HG02970 (cell line): ENCODE measurements around the gene ATXN2.
"Not testable (repeated sequence)": the region's sequence is repeated elsewhere in the genome, so short reads cannot be mapped to it uniquely, and the experiment has no call there.

ENCODE experiments used
- ATAC-seq: cut with Tn5 transposase; IDR thresholded peaks from one replicate; pipeline ENCODE4 v1.9.1; 2021; ENCODE audit warnings: mild to moderate bottlenecking, moderate library complexity, moderate number of reproducible peaks; ENCODE audit not compliant: unreplicated experiment, low FRiP score

The ATXN2 gene

DNA sequence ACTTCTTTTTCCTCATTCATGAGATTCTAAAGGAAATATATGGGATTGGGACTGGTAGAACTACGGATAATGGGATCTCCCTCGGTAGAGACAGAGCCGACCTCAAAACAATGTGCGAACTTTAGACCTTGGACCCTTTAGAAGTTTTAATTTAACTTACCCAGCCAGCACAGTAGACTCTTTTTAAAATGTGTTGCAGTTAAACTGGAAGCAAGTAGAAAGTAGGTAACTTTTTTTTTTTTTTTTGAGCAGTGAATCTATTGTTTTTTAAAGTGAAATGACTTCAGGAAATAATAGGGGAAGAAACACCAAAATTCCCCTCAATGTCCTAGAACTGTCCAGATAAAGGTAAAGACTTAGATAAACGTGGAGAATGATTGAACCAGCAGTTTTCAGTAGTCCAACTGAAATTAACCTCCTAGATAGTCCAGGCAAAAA, 1.1 kb upstream of the ATXN2 start:
- no peak for ATAC-seq

DNA sequence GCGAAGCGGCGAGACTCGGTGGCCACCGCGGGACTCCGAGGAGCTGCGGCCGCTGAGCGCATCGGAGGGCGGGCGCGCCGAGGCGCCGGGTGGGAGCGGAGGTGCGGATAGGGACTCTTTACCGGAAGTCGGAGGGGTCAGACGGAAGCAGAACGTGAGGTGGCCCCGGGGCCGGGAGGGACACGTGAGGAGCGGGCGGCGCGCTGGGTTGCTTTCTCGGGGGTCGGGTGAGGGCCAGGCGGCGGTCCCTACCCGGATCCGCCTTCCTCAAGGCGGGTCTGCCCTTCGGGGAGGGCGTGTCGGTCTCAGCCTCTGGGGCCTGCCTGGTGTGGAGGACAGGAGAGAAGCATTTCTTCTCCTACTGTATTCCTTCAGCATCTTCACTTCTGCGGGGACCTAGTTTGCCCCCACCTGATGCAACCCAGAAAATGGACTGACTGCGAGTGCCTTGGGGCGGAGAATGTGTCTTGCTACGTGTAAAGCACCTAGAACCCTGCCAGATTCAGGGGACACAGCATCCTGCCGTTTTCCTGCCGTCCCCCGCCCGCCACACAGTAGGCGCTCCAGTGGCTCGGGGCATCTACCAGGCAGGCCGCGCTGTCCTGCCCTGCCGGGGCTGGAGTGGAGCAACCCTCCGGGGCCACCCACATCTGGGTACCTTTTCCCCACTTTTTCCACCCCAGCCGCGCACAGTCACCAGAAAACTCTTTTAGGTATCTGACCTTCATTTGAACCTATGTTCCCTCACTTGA, 514 bp upstream of the ATXN2 start:
- peak; percentile 75 for ATAC-seq

DNA sequence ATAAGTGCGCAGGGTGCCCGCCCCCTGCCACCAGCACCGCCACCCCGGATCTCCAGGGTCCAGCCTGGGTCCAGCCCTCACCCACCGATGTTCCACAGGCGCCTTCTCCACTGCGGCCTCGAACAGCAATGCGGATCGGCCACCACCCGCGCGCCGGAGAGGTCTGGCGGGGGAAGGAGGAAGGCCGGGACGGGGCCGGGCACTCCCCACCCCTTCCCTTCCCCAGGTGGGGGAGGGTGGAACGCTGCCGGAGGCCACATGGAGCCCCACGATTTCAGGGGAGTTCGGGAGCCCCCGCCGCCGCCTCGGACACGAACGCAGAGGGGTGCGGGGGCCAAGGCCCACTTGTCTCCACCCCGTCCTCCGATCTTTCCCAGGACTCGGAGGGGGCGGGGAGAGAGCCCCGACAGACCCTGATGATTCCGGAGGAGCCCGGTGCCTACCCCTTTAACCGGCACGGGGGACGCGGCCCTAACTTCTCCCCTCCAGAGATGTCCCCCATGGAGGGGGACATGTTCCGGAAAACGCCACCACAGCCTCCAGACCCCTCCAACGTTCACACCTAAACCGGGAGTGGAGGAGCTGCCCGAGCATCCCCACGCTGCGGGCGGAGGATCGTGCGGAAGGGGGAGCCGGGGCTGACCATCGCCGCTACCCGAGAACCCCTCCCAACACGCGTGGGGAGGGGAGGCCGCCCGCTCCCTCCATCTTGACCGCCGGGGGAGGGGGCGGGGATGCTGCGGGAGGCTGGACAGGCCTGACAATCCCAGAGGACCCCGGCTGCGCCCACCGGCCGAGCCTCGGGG, 1.1 kb downstream of the ATXN2 start:
- peak; percentile 9 for ATAC-seq

- no peak for ATAC-seq
These were observed 1.9 kb downstream of the ATXN2 start for GRCh38 chr12:111596985-111597830.

- not testable (repeated sequence) for ATAC-seq
These were observed 3.7 kb downstream of the ATXN2 start for GRCh38 chr12:111595341-111595835.

DNA sequence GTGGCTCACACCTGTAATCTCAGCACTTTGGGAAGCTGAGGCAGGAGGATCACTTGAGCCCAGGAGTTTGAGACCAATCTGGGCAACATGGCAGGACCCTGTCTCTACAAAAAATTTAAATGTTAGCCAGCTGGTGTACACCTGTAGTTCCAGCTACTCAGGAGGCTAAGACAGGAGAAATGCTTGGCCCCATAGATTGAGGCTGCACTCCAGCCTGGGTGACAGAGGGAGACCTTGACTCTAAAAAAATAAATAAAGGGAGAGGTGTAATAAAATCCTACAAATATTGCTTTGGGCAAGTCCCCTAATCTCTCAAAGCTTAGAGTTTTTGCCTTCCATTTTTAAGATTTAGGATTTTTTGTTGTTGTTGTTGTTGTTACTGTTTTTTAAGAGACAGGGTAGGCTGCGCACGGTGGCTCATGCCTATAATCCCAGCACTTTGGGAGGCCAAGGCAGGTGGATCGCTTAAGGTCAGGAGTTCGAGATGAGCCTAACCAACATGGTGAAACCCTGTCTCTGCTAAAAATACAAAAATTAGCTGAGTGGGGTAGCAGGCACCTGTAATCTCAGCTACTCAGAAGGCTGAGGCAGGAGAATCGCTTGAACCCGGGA, 7.6 kb downstream of the ATXN2 start:
- ATAC-seq = not testable (repeated sequence)

- no peak for ATAC-seq
These were observed 8.6 kb downstream of the ATXN2 start for GRCh38 chr12:111590552-111590951.

GRCh38 chr12:111589601-111590000, 9.5 kb downstream of the ATXN2 start:
- ATAC-seq = no peak

- no peak for ATAC-seq
These were observed 11.1 kb downstream of the ATXN2 start for GRCh38 chr12:111588010-111588409.

DNA sequence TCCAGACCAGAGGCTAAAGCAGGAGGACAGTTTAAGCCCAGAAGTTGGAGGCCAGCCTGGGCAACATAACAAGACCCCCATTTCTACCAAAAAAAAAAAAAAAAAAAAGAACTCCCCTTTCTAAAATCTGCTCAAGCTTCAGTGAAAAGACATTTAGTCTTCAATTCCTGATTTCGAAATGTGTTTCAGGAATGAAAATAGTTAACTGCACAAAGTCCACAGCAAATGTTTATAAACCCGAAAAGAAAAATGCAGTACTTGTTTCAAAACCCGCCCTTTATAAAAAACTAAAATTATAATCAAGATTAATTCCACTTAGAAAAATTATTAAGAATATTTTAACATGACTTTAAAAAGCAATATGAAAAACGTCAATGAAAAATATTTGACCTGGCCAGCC, 12.1 kb downstream of the ATXN2 start:
- ATAC-seq = no peak

GRCh38 chr12:111585690-111586089, 13.4 kb downstream of the ATXN2 start:
- ATAC-seq = no peak

GRCh38 chr12:111584959-111585358, 14.2 kb downstream of the ATXN2 start:
- ATAC-seq = no peak

DNA sequence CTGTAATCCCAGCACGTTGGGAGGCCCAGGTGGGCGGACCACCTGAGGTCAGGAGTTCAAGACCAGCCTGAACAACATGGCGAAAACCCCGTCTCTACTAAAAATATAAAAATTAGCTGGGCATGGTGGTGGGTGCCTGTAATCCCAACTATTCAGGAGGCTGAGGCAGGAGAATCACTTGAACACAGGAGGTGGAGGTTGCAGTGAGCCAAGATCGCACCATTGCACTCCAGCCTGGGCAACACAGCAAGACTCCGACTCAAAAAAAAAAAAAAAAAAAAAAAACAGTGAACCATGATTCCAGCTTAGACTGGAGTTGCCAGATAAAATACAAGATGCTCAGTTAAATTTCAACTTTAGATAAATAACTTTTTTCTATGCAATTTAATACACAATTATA, 15.6 kb downstream of the ATXN2 start:
- not testable (repeated sequence) for ATAC-seq

- ATAC-seq = no peak
These were observed 16.9 kb downstream of the ATXN2 start for GRCh38 chr12:111582133-111582747.

DNA sequence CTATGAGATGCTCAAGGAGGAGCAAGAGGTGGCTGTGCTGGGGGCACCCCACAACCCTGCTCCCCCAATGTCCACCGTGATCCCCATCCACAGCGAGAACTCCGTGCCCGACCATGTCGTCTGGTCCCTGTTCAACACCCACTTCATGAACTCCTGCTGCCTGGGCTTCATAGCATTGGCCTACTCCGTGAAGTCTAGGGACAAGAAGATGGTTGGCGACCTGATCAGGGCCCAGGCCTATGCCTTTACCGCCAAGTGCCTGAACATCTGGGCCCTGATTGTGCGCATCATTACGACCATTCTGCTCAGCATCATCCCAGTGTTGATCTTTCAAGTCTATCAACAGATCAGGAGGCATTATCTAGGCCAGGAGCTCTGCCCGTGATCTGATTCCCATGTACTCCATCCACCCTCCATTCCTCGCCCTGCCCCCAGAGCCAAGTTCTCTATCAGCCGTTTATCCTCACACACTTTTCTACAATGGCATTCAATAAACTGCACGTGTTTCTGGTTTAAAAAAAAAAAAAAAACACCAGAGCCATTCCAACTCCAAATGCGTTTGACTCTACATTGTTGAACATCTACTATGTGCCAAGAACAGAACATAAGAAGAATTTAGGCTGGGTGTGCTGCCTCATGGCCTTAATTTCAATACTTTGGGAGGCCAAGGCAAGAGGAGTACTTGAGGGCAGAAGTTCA, 17.5 kb downstream of the ATXN2 start:
- no peak for ATAC-seq

DNA sequence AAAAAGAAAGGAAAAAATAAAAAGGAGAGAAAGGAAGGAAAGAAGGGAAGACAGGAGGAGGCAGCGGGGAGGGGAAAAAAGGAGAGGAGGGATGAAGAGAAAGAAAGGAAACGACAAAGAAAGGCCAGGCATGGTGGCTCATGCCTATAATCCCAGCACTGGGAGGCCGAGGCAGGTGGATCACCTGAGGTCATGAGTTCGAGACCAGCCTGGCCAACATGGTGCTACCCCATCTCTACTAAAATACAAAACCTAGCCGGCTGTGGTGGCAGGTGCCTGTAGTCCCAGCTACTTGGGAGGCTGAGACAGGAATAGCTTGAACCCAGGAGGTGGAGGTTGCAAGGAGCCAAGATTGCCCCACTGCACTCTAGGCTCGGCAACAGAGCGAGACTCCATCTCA, 18.4 kb downstream of the ATXN2 start:
- ATAC-seq = no peak

GRCh38 chr12:111580119-111580425, 19.0 kb downstream of the ATXN2 start:
- ATAC-seq = no peak

GRCh38 chr12:111578971-111579340, 20.2 kb downstream of the ATXN2 start:
- ATAC-seq = no peak

GRCh38 chr12:111578276-111578970, 20.7 kb downstream of the ATXN2 start:
- ATAC-seq = no peak
